Erythroblast (primary cell): Measurements from ENCODE around the gene UBE2G2.

Experiments
- GATA1 ChIP-seq: IDR thresholded peaks from 2 replicates; pipeline ENCODE4 v1.6.1; 2011; ENCODE audit warnings: low read depth, mild to moderate bottlenecking, control low read depth, low read length, moderate library complexity
- POLR2A ChIP-seq: IDR thresholded peaks from 2 replicates; pipeline ENCODE4 v1.6.1; 2011; ENCODE audit warnings: mild to moderate bottlenecking, low read length

- TF ChIP-seq POLR2A, result peak; percentile 9
- no peak for TF ChIP-seq GATA1
Observed at GRCh38 chr21:44846485-44847260, 45.1 kb upstream of the UBE2G2 start.
